Prostate gland (tissue), 2 donors: ENCODE measurements around the gene CTAG1A. TPM values are rescaled to one million over a fixed set of nuclear protein-coding genes. Genes with fewer than 3 reads are reported as not detected.

ENCODE experiments used
- DNase-seq: peaks from one replicate; pipeline ENCODE4 v3.0.0-alpha.2; 2019; ENCODE audit warnings: low spot score
- H3K27ac ChIP-seq, 2 donors: fragments of 200-600 bp; sonication (generic); 2 replicates each; pipeline ENCODE4 v1.5.1; 2017 to 2019
- H3K27me3 ChIP-seq: fragments of 200-600 bp; sonication (generic); replicated peaks from 2 replicates; pipeline ENCODE4 v1.5.1; 2019; ENCODE audit not compliant: insufficient read depth
- H3K36me3 ChIP-seq, 2 donors: fragments of 200-600 bp; sonication (generic); 1 replicate in 1 of 2; 2 replicates in 1 of 2; pipeline versions ENCODE4 v1.5.1 to v1.8.1; 2017 to 2019
- H3K4me1 ChIP-seq: fragments of 200-600 bp; sonication (generic); replicated peaks from 2 replicates; pipeline ENCODE4 v1.5.1; 2019
- H3K4me3 ChIP-seq, 2 donors: fragments of 200-600 bp; sonication (generic); 2 replicates each; pipeline ENCODE4 v1.5.1; 2017 to 2019
- H3K9me3 ChIP-seq: fragments of 200-600 bp; sonication (generic); 2 replicates; pipeline ENCODE4 v1.5.1; 2017
- CTCF ChIP-seq, 4 experiments: fragments of 200-600 bp in 2 of 4; fragments of 450-650 bp in 2 of 4; sonication (generic) in 2 of 4; IDR thresholded peaks; 1 replicate in 3 of 4; 2 replicates in 1 of 4; pipeline ENCODE4 v1.5.1; 2016 to 2019; ENCODE audit warnings: antibody characterized with exemption in 4 of 4, mild to moderate bottlenecking in 2 of 4, moderate library complexity in 2 of 4
- POLR2A ChIP-seq: fragments of 450-650 bp; IDR thresholded peaks from one replicate; pipeline ENCODE4 v1.6.1; 2016; ENCODE audit warnings: antibody characterized with exemption, mild to moderate bottlenecking
- POLR2AphosphoS5 ChIP-seq: sonication (generic); formaldehyde crosslinking; IDR thresholded peaks from one replicate; pipeline ENCODE4 v1.6.1; 2017; ENCODE audit warnings: antibody characterized with exemption
- WGBS: methylation state at CpG from one replicate; pipeline ENCODE4 v1.1.5; 2018; 5-methylcytosine and 5-hydroxymethylcytosine counted together
- intact Hi-C: fragments of 100-400 bp; cut with DNase I; formaldehyde crosslinking; loops from one replicate; pipeline ENCODE4 v1.14.2; 2022
- total RNA-seq, 2 donors: library from RNA; depleted of rRNA; stranded (reverse); fragments of >200 nt; gene quantifications; one replicate each; pipeline ENCODE4 v1.1.0, GENCODE V29; 2016

Gene CTAG1A
- total RNA-seq, 2 donors from 2014 or later: 11.8 TPM; not detected in 1

- Histone ChIP-seq H3K4me3 (no peak overlapping the region), H3K4me1 (no peaks in the 10 kb centered on the region), H3K27me3 (no peaks in the 10 kb centered on the region), H3K9me3 (no peaks in the 10 kb centered on the region), H3K36me3 (no peaks in the 10 kb centered on the region), H3K27ac (no peak overlapping the region)
- TF ChIP-seq CTCF (IDR thresholded peaks at IDR 0.05) (no peak), POLR2AphosphoS5 (no peak), POLR2A (no peak)
- intact Hi-C loops: no loop called here
- DNase-seq: no peak
- WGBS: 89% methylated on average over 12 of the region's 15 CpGs
These were observed 15.9 kb downstream of the CTAG1A start for GRCh38 chrX:154600759-154601374.

- no peak for DNase-seq
- Histone ChIP-seq H3K9me3 (no peaks in the 10 kb centered on the region), H3K36me3 (no peaks in the 10 kb centered on the region), H3K4me1 (no peaks in the 10 kb centered on the region), H3K27me3 (no peaks in the 10 kb centered on the region), H3K4me3 (no peak overlapping the region), H3K27ac (no peak overlapping the region)
- TF ChIP-seq CTCF (IDR thresholded peaks at IDR 0.05) (no peak), POLR2AphosphoS5 (no peak), POLR2A (no peak)
- 72% methylated on average over 7 of the region's 13 CpGs for WGBS
- intact Hi-C loops: no loop called here
These were observed 17.3 kb downstream of the CTAG1A start for GRCh38 chrX:154602226-154602625.

GRCh38 chrX:154602766-154603437, 18.0 kb downstream of the CTAG1A start:
- Histone ChIP-seq H3K27me3 (no peaks in the 10 kb centered on the region), H3K4me3 (no peak overlapping the region), H3K4me1 (no peaks in the 10 kb centered on the region), H3K27ac (no peak overlapping the region), H3K9me3 (no peaks in the 10 kb centered on the region), H3K36me3 (no peaks in the 10 kb centered on the region)
- 86% methylated on average over 17 of the region's 18 CpGs for WGBS
- intact Hi-C loops: no loop called here
- no peak for TF ChIP-seq POLR2AphosphoS5
- TF ChIP-seq CTCF (IDR thresholded peaks at IDR 0.05): no peak
- no peak for TF ChIP-seq POLR2A
- DNase-seq: no peak

- 61% methylated on average over 10 of the region's 13 CpGs for WGBS
- DNase-seq: peak; percentile 36
- H3K4me1 ChIP-seq: no peaks in the 10 kb centered on the region
- no peaks in the 10 kb centered on the region for H3K36me3 ChIP-seq
- peak; percentile 45 for TF ChIP-seq POLR2AphosphoS5
- no peak for TF ChIP-seq POLR2A
- H3K9me3 ChIP-seq: no peaks in the 10 kb centered on the region
- no peak overlapping the region for H3K27ac ChIP-seq
- H3K27me3 ChIP-seq: no peaks in the 10 kb centered on the region
- H3K4me3 ChIP-seq: no peak overlapping the region
- intact Hi-C loops: no loop called here
These were observed 18.8 kb downstream of the CTAG1A start for GRCh38 chrX:154603438-154604430.

- no peak overlapping the region for H3K4me3 ChIP-seq
- H3K9me3 ChIP-seq: no peaks in the 10 kb centered on the region
- no peaks in the 10 kb centered on the region for H3K27me3 ChIP-seq
- H3K4me1 ChIP-seq: no peaks in the 10 kb centered on the region
- TF ChIP-seq POLR2AphosphoS5 (no peak), CTCF (IDR thresholded peaks at IDR 0.05) (no peak), POLR2A (no peak)
- intact Hi-C loops: no loop called here
- no peak overlapping the region for H3K27ac ChIP-seq
- H3K36me3 ChIP-seq: no peaks in the 10 kb centered on the region
- no peak for DNase-seq
- WGBS: 80% methylated on average over 6 of the region's 6 CpGs
These were observed 20.6 kb downstream of the CTAG1A start for GRCh38 chrX:154605566-154605965.
